ENCODE data around the gene OR2T1. TPM values are rescaled to one million over a fixed set of nuclear protein-coding genes. Genes with fewer than 3 reads are reported as not detected.

Gene OR2T1
- not detected in 2 replicates for total RNA-seq

GRCh38 chr1:248402748-248403147 is at the start of gene OR2T1:
Gene OR2T1, plus strand, starts transcription at chr1:248403048. Its CDS starts 3,100 bp downstream, at chr1:248406148.

GRCh38 chr1:248361121-248361715 is 41.6 kb upstream of the OR2T1 start, which contains the start of gene OR2T4:
Gene OR2T4, plus strand, starts transcription at chr1:248361665. Its CDS starts 0 bp downstream, at chr1:248361665.

GRCh38 chr1:248375446-248375845 is 27.4 kb upstream of the OR2T1 start, which contains the start of gene OR2T6:
Gene OR2T6, plus strand, starts transcription at chr1:248375746. Its CDS starts 11,863 bp downstream, at chr1:248387609.

GRCh38 chr1:248445399-248445798 is 42.6 kb downstream of the OR2T1 start, which contains the start of gene OR2T2:
Gene OR2T2, plus strand, starts transcription at chr1:248445637. Its CDS starts 7,161 bp downstream, at chr1:248452798.

Other genes starting within 250 kb of the OR2T1 start
- gene OR2M2, start 228.2 kb upstream of the OR2T1 start, total RNA-seq: not detected in 2 replicates
- gene OR2M3, start 205.8 kb upstream of the OR2T1 start, total RNA-seq: not detected in 2 replicates
- not detected in 2 replicates for gene OR2M4, start 171.6 kb upstream of the OR2T1 start, total RNA-seq
- not detected in 2 replicates for gene OR2T33, start 125.1 kb upstream of the OR2T1 start, total RNA-seq
- gene OR2T12, start 99.6 kb upstream of the OR2T1 start, total RNA-seq: not detected in 2 replicates
- gene OR2M7, start 78.5 kb upstream of the OR2T1 start, total RNA-seq: not detected in 2 replicates
- gene OR14C36, start 54.3 kb upstream of the OR2T1 start, total RNA-seq: not detected in 2 replicates
- not detected in 2 replicates for gene OR2T4, start 41.4 kb upstream of the OR2T1 start, total RNA-seq
- not detected in 2 replicates for gene OR2T6, start 27.3 kb upstream of the OR2T1 start, total RNA-seq
- gene OR2T2, start 42.6 kb downstream of the OR2T1 start, total RNA-seq: not detected in 2 replicates
- not detected in 2 replicates for gene OR2T3, start 70.3 kb downstream of the OR2T1 start, total RNA-seq
- gene OR2T5, start 85.5 kb downstream of the OR2T1 start, total RNA-seq: not detected in 2 replicates
- under 0.01 TPM in 1 of 2 replicates, not detected in the other for gene OR2G6, start 105.0 kb downstream of the OR2T1 start, total RNA-seq
- not detected in 2 replicates for gene OR2T29, start 159.7 kb downstream of the OR2T1 start, total RNA-seq
- not detected in 2 replicates for gene OR2T34, start 171.7 kb downstream of the OR2T1 start, total RNA-seq
- gene OR2T10, start 194.7 kb downstream of the OR2T1 start, total RNA-seq: not detected in 2 replicates
- not detected in 2 replicates for gene OR2T11, start 232.0 kb downstream of the OR2T1 start, total RNA-seq
- gene OR2T35, start 242.2 kb downstream of the OR2T1 start, total RNA-seq: not detected in 2 replicates